D721Med (cell line): Measurements from ENCODE around the gene NUP214.
"Not testable (repeated sequence)": the region's sequence is repeated elsewhere in the genome, so short reads cannot be mapped to it uniquely, and the experiment has no call there.

ENCODE experiments used
- DNase-seq: peaks from one replicate; pipeline ENCODE4 v3.0.0; 2011; ENCODE audit warnings: low spot score; ENCODE audit not compliant: insufficient read length
- FAIRE-seq: peaks from 2 replicates; lab custom pipeline; 2011; peaks lifted over from hg19 to GRCh38; lab: Jason Lieb, UNC
- CTCF ChIP-seq: IDR thresholded peaks from 2 replicates; pipeline ENCODE4 v1.5.1; 2012; ENCODE audit warnings: mild to moderate bottlenecking, control low read depth; ENCODE audit not compliant: insufficient read depth; ENCODE audit errors: missing control alignments

NUP214 gene

GRCh38 chr9:131270171-131271015 lies 145.0 kb downstream of the NUP214 start:
- DNase-seq (no peak), FAIRE-seq (no peak)

GRCh38 chr9:131271016-131271273 lies 145.6 kb downstream of the NUP214 start:
- not testable (repeated sequence) for DNase-seq, FAIRE-seq

More at GRCh38 chr9:131270171-131271015, 145.0 kb downstream of the NUP214 start:
- TF ChIP-seq CTCF: no peak

- no peak for TF ChIP-seq CTCF
- FAIRE-seq (no peak), DNase-seq (no peak)
Measured at GRCh38 chr9:131271506-131271931, 146.1 kb downstream of the NUP214 start.

- no peak for FAIRE-seq
- TF ChIP-seq CTCF: no peak
- no peak for DNase-seq
Measured at GRCh38 chr9:131272212-131272611, 146.8 kb downstream of the NUP214 start.

- TF ChIP-seq CTCF: no peak
- DNase-seq (no peak), FAIRE-seq (no peak)
Measured at GRCh38 chr9:131273146-131273855, 147.9 kb downstream of the NUP214 start.

- FAIRE-seq (no peak), DNase-seq (no peak)
- no peak for TF ChIP-seq CTCF
Measured at GRCh38 chr9:131273856-131274673, 148.7 kb downstream of the NUP214 start.

GRCh38 chr9:131274674-131275331 lies 149.4 kb downstream of the NUP214 start:
- TF ChIP-seq CTCF: no peak
- FAIRE-seq (no peak), DNase-seq (no peak)
